Large intestine (tissue), 3 donors: ENCODE measurements around the gene AUH. TPM values are rescaled to one million over a fixed set of nuclear protein-coding genes. Genes with fewer than 3 reads are reported as not detected.
"Not testable (repeated sequence)": the region's sequence is repeated elsewhere in the genome, so short reads cannot be mapped to it uniquely, and the experiment has no call there.

ENCODE experiments used
- DNase-seq, 2 donors: peaks; one replicate each; pipeline versions ENCODE4 v3.0.0 to v3.0.0-alpha.2; 2013
- H3K27ac ChIP-seq: one replicate; pipeline ENCODE4 v1.5.1; 2013; ENCODE audit warnings: low read length
- H3K27me3 ChIP-seq: 2 replicates; pipeline ENCODE4 v1.6.1; 2013; ENCODE audit warnings: low read length; ENCODE audit not compliant: control insufficient read depth, insufficient read depth
- H3K36me3 ChIP-seq: 2 replicates; pipeline ENCODE4 v1.6.1; 2013; ENCODE audit warnings: low read length; ENCODE audit not compliant: control insufficient read depth, insufficient read depth
- H3K4me1 ChIP-seq: one replicate; pipeline ENCODE4 v1.6.1; 2013; ENCODE audit warnings: low read length; ENCODE audit not compliant: control insufficient read depth, insufficient read depth
- H3K4me3 ChIP-seq: one replicate; pipeline ENCODE4 v1.5.1; 2013; ENCODE audit warnings: low read length
- H3K9me3 ChIP-seq: one replicate; pipeline ENCODE4 v1.6.1; 2013; ENCODE audit warnings: mild to moderate bottlenecking, low read depth, low read length, moderate library complexity; ENCODE audit not compliant: control insufficient read depth
- WGBS: methylation state at CpG from one replicate; pipeline ENCODE4 v1.1.5; 2013; ENCODE audit warnings: low lambda C conversion rate; ENCODE audit not compliant: insufficient coverage; 5-methylcytosine and 5-hydroxymethylcytosine counted together
- polyA plus RNA-seq: library from polyadenylated mRNA; unstranded; fragments of 120-200 nt; gene quantifications from one replicate; pipeline ENCODE4 v1.2.1, GENCODE V29; 2013

Gene AUH
- polyA plus RNA-seq, 1 donor, result 29.6 TPM

GRCh38 chr9:91200692-91201336, 160.9 kb downstream of the AUH start:
- Histone ChIP-seq H3K9me3 (peaks cover 6% of the 10 kb centered on the region), H3K27ac (no peak overlapping the region), H3K36me3 (no peaks in the 10 kb centered on the region), H3K27me3 (no peaks in the 10 kb centered on the region), H3K4me1 (peaks cover 26% of the 10 kb centered on the region), H3K4me3 (no peak overlapping the region)
- 100% methylated on average over 2 of the region's 2 CpGs for WGBS
- DNase-seq, result no peak

DNA sequence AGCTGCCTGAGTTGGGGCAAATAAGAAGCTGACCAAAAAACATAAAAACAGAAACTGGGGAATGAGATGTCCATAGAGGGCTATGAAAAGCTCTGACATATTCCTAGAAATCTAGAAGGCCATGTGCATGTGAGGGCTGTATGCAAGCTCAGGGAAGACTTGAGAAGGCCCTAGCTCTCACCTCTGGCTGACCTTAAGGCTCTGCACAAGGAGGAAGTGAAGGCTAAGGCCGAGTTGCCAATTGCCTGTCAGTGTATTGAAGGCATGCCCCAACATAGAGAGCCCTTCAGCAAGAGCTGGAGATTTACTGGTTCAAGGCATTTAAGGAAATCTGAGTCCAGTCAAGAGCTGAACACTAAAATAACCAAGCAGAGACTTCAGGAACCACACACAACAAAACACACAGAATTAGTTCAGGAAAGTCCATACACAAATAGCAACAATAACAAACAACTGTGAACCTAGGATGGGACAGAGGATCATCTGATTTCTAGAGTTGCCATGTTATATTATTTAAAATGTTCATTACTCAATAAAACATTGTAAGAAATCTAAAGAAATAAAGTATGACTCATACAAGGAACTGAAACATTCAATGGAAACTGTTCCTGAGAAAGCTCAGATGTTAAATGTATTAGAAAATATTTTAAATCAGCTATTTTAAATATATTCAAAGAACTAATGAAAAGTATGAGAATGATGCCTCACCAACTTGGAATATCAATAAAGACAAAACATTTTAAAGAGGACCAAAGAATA, 161.8 kb downstream of the AUH start:
- no peaks in the 10 kb centered on the region for H3K27me3 ChIP-seq
- no peak overlapping the region for H3K4me3 ChIP-seq
- no peaks in the 10 kb centered on the region for H3K36me3 ChIP-seq
- peaks cover 6% of the 10 kb centered on the region for H3K9me3 ChIP-seq
- H3K27ac ChIP-seq, result no peak overlapping the region
- DNase-seq, result no peak
- peaks cover 35% of the 10 kb centered on the region for H3K4me1 ChIP-seq
- WGBS, result no CpG with 5 or more reads among the region's 1 CpG

GRCh38 chr9:91198881-91199280, 162.8 kb downstream of the AUH start:
- Histone ChIP-seq H3K4me1 (peaks cover 45% of the 10 kb centered on the region), H3K27ac (peak overlapping the region; percentile 90)
- H3K27me3 ChIP-seq, H3K9me3 ChIP-seq, H3K36me3 ChIP-seq, H3K4me3 ChIP-seq, DNase-seq: not testable (repeated sequence)
- WGBS, result no CpG with 5 or more reads among the region's 5 CpGs

DNA sequence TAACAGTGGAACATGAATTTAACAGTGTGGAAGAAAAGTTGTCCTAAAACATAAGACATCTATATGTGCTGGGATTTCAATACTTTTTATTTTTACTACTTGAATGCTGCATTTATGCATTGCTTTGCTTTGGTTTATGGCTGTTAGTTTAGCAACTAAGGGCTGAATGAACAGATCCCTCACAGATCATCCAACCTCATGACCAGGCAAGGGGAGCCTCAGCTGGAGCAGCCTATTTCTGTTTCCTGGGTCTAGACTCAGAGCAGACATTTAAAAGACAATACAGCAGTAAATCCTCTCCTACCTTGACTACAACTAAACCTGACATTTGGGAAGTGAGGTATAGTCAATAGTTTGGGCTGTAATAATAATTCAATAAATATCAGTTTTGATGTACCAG, 163.3 kb downstream of the AUH start:
- Histone ChIP-seq H3K27ac (peak overlapping the region; percentile 90), H3K4me3 (no peak overlapping the region)

DNA sequence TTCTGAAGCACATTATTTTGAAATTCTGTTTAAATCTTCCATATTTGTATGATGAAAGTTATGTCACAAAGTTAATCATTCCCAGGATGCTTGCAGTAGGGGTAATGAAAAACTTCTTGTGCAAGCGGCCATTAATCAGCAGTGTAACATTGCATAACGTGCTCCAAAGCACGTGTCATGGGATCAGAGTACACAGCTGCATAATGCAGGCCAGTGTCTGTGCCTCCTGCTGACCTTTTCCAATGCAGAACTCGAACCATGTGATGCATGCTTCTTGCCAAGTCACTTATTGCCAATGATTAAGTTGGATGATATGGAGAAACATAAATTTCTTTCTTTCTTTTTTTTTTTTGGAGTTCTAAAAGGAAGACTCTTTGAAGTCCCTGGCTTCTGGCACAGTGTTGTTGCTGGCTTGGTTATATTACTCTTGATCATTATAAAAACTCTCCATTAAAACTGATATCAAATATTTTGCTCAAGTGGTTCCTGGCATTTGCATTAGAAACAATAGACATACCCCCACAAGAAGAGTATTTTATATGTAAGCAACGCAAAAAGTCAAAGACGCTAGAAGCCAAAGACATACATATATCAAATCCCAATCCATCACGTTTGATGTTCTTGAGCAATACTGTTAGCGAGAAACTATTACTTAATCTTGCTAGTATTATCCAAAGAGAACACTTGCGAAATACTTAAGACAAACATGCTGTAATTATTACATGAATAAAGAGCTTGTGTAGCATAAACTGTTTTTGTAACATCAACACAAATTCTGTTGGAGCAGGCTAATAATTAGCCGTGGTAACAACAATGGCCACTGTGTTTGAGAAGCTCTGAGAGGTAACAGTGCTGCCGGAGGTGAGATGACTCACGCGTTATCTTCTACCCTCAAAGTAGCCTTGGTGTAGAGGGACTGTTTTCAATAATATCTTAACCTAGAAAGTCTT, 164.2 kb downstream of the AUH start:
- Histone ChIP-seq H3K27ac (peak overlapping the region; percentile 90), H3K4me3 (no peak overlapping the region), H3K27me3 (no peaks in the 10 kb centered on the region), H3K36me3 (no peaks in the 10 kb centered on the region), H3K4me1 (peaks cover 55% of the 10 kb centered on the region), H3K9me3 (peaks cover 6% of the 10 kb centered on the region)
- WGBS, result no CpG with 5 or more reads among the region's 13 CpGs
- peak; percentile 98 to 99 for DNase-seq

More for the DNA sequence above, 163.3 kb downstream of the AUH start:
- no peak for DNase-seq
- Histone ChIP-seq H3K9me3 (peaks cover 6% of the 10 kb centered on the region), H3K36me3 (no peaks in the 10 kb centered on the region), H3K4me1 (peaks cover 48% of the 10 kb centered on the region), H3K27me3 (no peaks in the 10 kb centered on the region)

DNA sequence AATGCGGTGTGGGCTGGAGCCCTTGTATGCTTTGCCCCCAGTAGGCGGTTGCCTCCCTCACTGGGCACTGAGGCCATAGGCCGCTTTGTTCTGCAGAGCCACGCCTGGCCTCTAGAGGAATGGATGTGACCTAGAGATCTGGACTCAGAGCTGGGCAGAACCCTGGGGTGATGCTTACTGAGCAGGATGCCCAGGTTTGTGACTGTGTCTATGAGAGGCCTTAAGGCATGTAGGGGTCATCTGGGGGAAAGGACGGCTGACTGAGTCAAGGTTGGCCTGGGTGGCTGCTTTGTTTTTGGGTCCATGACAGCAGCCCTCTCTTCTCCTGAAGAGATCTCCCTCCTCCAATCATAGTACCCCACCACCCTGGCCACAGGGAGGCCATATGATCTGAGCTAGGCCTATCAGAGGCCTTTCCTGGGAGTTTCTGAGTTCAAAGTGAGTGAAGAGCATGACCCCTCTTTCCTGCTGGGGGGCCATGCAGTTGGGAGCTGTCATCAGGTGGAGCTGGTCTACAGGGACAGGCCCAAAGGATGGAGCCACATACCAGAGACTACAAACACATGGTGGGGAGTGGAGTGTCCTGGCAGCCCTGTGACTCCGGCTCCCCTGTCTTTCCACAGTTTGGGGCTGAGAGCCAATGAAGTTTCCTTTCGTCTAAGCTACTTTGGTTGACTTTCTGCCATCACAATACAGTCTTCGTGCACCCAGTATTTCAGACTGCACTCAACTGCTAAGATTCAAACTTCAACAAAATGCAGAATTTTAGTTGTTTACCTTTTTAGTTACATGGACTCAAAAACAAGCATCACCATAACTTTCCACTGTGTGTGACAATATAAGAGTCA, 165.4 kb downstream of the AUH start:
- DNase-seq, result peak in 1 of 2 donors; percentile 31
- no CpG with 5 or more reads among the region's 8 CpGs for WGBS
- peaks cover 67% of the 10 kb centered on the region for H3K4me1 ChIP-seq
- peak overlapping the region; percentile 72 for H3K27ac ChIP-seq
- H3K36me3 ChIP-seq, result no peaks in the 10 kb centered on the region
- H3K4me3 ChIP-seq, result no peak overlapping the region
- no peaks in the 10 kb centered on the region for H3K27me3 ChIP-seq
- H3K9me3 ChIP-seq, result peaks cover 4% of the 10 kb centered on the region

GRCh38 chr9:91195372-91196012, 166.2 kb downstream of the AUH start:
- Histone ChIP-seq H3K27ac (no peak overlapping the region), H3K27me3 (no peaks in the 10 kb centered on the region), H3K36me3 (no peaks in the 10 kb centered on the region), H3K4me1 (peaks cover 70% of the 10 kb centered on the region), H3K4me3 (no peak overlapping the region), H3K9me3 (no peaks in the 10 kb centered on the region)
- peak; percentile 29 to 53 for DNase-seq
- WGBS, result no CpG with 5 or more reads among the region's 5 CpGs

GRCh38 chr9:91193658-91194391, 167.9 kb downstream of the AUH start:
- H3K36me3 ChIP-seq, result no peaks in the 10 kb centered on the region
- WGBS, result 0% methylated on average over 6 of the region's 52 CpGs
- H3K4me3 ChIP-seq, result peak overlapping the region; percentile 37
- H3K4me1 ChIP-seq, result peaks cover 67% of the 10 kb centered on the region
- peak overlapping the region; percentile 95 for H3K27ac ChIP-seq
- peak; percentile 94 to 99 for DNase-seq
- no peaks in the 10 kb centered on the region for H3K9me3 ChIP-seq
- no peaks in the 10 kb centered on the region for H3K27me3 ChIP-seq

- H3K27me3 ChIP-seq, result no peaks in the 10 kb centered on the region
- H3K4me1 ChIP-seq, result peaks cover 61% of the 10 kb centered on the region
- no peaks in the 10 kb centered on the region for H3K36me3 ChIP-seq
- peak overlapping the region; percentile 37 for H3K4me3 ChIP-seq
- 0% methylated on average over 2 of the region's 38 CpGs for WGBS
- peak overlapping the region; percentile 95 for H3K27ac ChIP-seq
- DNase-seq, result peak; percentile 87 to 93
- no peaks in the 10 kb centered on the region for H3K9me3 ChIP-seq
Observed at GRCh38 chr9:91193087-91193657, 168.5 kb downstream of the AUH start.
